ENCODE results near the gene SDF4.
"Not testable (repeated sequence)": the region's sequence is repeated elsewhere in the genome, so short reads cannot be mapped to it uniquely, and the experiment has no call there.

SDF4 gene

GRCh38 chr1:1199141-1199960 is 32.5 kb downstream of the SDF4 start:
- H3K4me3 ChIP-seq (ENCODE audit: control insufficient read depth, low read depth, low read length) = no peak overlapping the region
- DNase-seq (ENCODE audit: low read depth) = no peak
- no peak for TF ChIP-seq CTCF (IDR thresholded peaks at IDR 0.05; ENCODE audit: control insufficient read depth, insufficient read depth, low read depth, low read length, missing control alignments)

GRCh38 chr1:1198423-1199140 is 33.2 kb downstream of the SDF4 start:
- TF ChIP-seq CTCF (IDR thresholded peaks at IDR 0.05; ENCODE audit: control insufficient read depth, insufficient read depth, low read depth, low read length, missing control alignments) = no peak
- DNase-seq (ENCODE audit: low read depth) = no peak

GRCh38 chr1:1197551-1198422 is 34.0 kb downstream of the SDF4 start:
- no peak for TF ChIP-seq CTCF (IDR thresholded peaks at IDR 0.05; ENCODE audit: control insufficient read depth, insufficient read depth, low read depth, low read length, missing control alignments)
- DNase-seq (ENCODE audit: low read depth) = no peak
- no peak overlapping the region for H3K4me3 ChIP-seq (ENCODE audit: control insufficient read depth, low read depth, low read length)

More at GRCh38 chr1:1198423-1199140, 33.2 kb downstream of the SDF4 start:
- H3K4me3 ChIP-seq (ENCODE audit: control insufficient read depth, low read depth, low read length) = no peak overlapping the region

- H3K4me3 ChIP-seq (ENCODE audit: control insufficient read depth, low read depth, low read length) = no peak overlapping the region
- DNase-seq (ENCODE audit: low read depth) = no peak
- no peak for TF ChIP-seq CTCF (IDR thresholded peaks at IDR 0.05; ENCODE audit: control insufficient read depth, insufficient read depth, low read depth, low read length, missing control alignments)
These were observed 34.7 kb downstream of the SDF4 start for GRCh38 chr1:1197188-1197500.

GRCh38 chr1:1196431-1197187 is 35.2 kb downstream of the SDF4 start:
- no peak for TF ChIP-seq CTCF (IDR thresholded peaks at IDR 0.05; ENCODE audit: control insufficient read depth, insufficient read depth, low read depth, low read length, missing control alignments)
- no peak overlapping the region for H3K4me3 ChIP-seq (ENCODE audit: control insufficient read depth, low read depth, low read length)
- no peak for DNase-seq (ENCODE audit: low read depth)

- not testable (repeated sequence) for DNase-seq (ENCODE audit: low read depth); H3K4me3 ChIP-seq (ENCODE audit: control insufficient read depth, low read depth, low read length)
These were observed 36.1 kb downstream of the SDF4 start for GRCh38 chr1:1195726-1196125.
